HepG2 (cell line): ENCODE measurements around the gene BCO1. TPM values are rescaled to one million over a fixed set of nuclear protein-coding genes. Genes with fewer than 3 reads are reported as not detected.
"Not testable (repeated sequence)": the region's sequence is repeated elsewhere in the genome, so short reads cannot be mapped to it uniquely, and the experiment has no call there.

Experiments
- ATAC-seq: fragments of 200-7000 bp; cut with Tn5 transposase; 3 replicates; pipeline ENCODE4 v1.9.1; 2020; ENCODE audit warnings: mild to moderate bottlenecking, moderate library complexity
- BruUV-seq: library from RNA; stranded (reverse); fragments of 400-500 nt; replicated peaks from 2 replicates; lab custom pipeline; 2021; lab: Mats Ljungman, UMichigan
- CTCF ChIA-PET: fragments of 300-600 bp; formaldehyde crosslinking; extraction: SDS; loops from one replicate; lab custom pipeline; 2021; ENCODE audit warnings: low total read pairs, inconsistent platforms, low intra/inter-chr PET ratio; lab: Yijun Ruan, JAX
- POLR2A ChIA-PET: fragments of 350-600 bp; sonication (Branson Sonifier 250); formaldehyde crosslinking; loops from one replicate; lab custom pipeline; 2020; ENCODE audit warnings: antibody characterized with exemption, inconsistent platforms; lab: Yijun Ruan, JAX
- DNase-seq: peaks from one replicate; pipeline ENCODE4 v3.0.0-alpha.2; 2015; ENCODE audit warnings: low spot score
- FAIRE-seq: peaks from 3 replicates; lab custom pipeline; 2011; peaks lifted over from hg19 to GRCh38; lab: Jason Lieb, UNC
- H2AFZ ChIP-seq: one replicate; pipeline ENCODE4 v1.6.1; 2011; ENCODE audit warnings: low read length, inconsistent platforms
- H3K27ac ChIP-seq: fragments of 300-600 bp; 3 replicates; pipeline ENCODE4 v1.8.0; 2011; ENCODE audit warnings: mixed run types, mild to moderate bottlenecking, mixed read lengths, low read length, inconsistent platforms; ENCODE audit not compliant: insufficient read depth; ENCODE audit errors: extremely low read length
- H3K27me3 ChIP-seq, 2 experiments: fragments of 200-600 bp in 1 of 2; 2 replicates in 1 of 2; 3 replicates in 1 of 2; pipeline versions ENCODE4 v1.6.0 to v1.8.0; 2011; ENCODE audit warnings: low read length in 2 of 2, mild to moderate bottlenecking in 2 of 2, moderate library complexity in 2 of 2, inconsistent platforms in 1 of 2; ENCODE audit not compliant: insufficient read depth in 2 of 2, control insufficient read depth in 1 of 2
- H3K36me3 ChIP-seq, 2 experiments: fragments of 200-600 bp in 1 of 2; replicated peaks in 1 of 2; 2 replicates in 1 of 2; 3 replicates in 1 of 2; pipeline versions ENCODE4 v1.5.1 to v1.8.0; 2011; ENCODE audit warnings: low read length in 2 of 2, inconsistent platforms in 1 of 2; ENCODE audit not compliant: insufficient read depth in 2 of 2, control insufficient read depth in 1 of 2
- H3K4me1 ChIP-seq: 2 replicates; pipeline ENCODE4 v1.5.1; 2012; ENCODE audit warnings: low read length, inconsistent platforms; ENCODE audit not compliant: insufficient read depth
- H3K4me2 ChIP-seq: 2 replicates; pipeline ENCODE4 v1.6.0; 2011; ENCODE audit warnings: low read depth, low read length, inconsistent platforms
- H3K4me3 ChIP-seq, 3 experiments: fragments of 200-600 bp in 1 of 3; sonication (generic), shearing (Covaris generic) in 1 of 3; replicated peaks in 1 of 3; 2 replicates each; pipeline ENCODE4 v1.5.1; 2011 to 2016; ENCODE audit warnings: low read length in 3 of 3, inconsistent platforms in 2 of 3, low read depth in 2 of 3, mild to moderate bottlenecking in 2 of 3, control low read depth in 1 of 3, mixed read lengths in 1 of 3; ENCODE audit not compliant: insufficient read depth in 1 of 3
- H3K79me2 ChIP-seq: one replicate; pipeline ENCODE4 v1.6.1; 2011; ENCODE audit warnings: low read length, inconsistent platforms; ENCODE audit not compliant: insufficient read depth
- H3K9ac ChIP-seq: 2 replicates; pipeline ENCODE4 v1.6.0; 2011; ENCODE audit warnings: mild to moderate bottlenecking, low read depth, low read length, inconsistent platforms; ENCODE audit not compliant: insufficient read depth
- H3K9me3 ChIP-seq: 2 replicates; pipeline ENCODE4 v1.5.1; 2012; ENCODE audit warnings: mild to moderate bottlenecking, low read length
- H4K20me1 ChIP-seq: 2 replicates; pipeline ENCODE4 v1.6.0; 2011; ENCODE audit warnings: inconsistent platforms, mild to moderate bottlenecking, low read length, moderate library complexity; ENCODE audit not compliant: insufficient read depth
- ATF7 ChIP-seq, 2 experiments: fragments of 450-650 bp in 1 of 2; sonication (generic) in 1 of 2; formaldehyde crosslinking in 1 of 2; IDR thresholded peaks; 2 replicates each; pipeline versions ENCODE4 v1.4.0 to v1.6.1; 2016 to 2020; ENCODE audit warnings: antibody characterized with exemption in 1 of 2, mild to moderate bottlenecking in 1 of 2, missing genetic modification reagents in 1 of 2
- CEBPB ChIP-seq: IDR thresholded peaks from 2 replicates; pipeline ENCODE4 v1.6.1; 2011; ENCODE audit warnings: low read depth, low read length, improper control_type of control experiment, borderline replicate concordance
- NFATC3 ChIP-seq: sonication (generic); formaldehyde crosslinking; IDR thresholded peaks from 2 replicates; pipeline ENCODE4 v1.5.1; 2020; ENCODE audit warnings: mild to moderate bottlenecking, missing genetic modification reagents
- TBX2 ChIP-seq: sonication (generic); formaldehyde crosslinking; IDR thresholded peaks from 2 replicates; pipeline ENCODE4 v1.5.0; 2020; ENCODE audit warnings: missing genetic modification reagents, mild to moderate bottlenecking, borderline replicate concordance
- TGIF2 ChIP-seq: IDR thresholded peaks from 2 replicates; pipeline ENCODE4 v1.6.1; 2016; ENCODE audit warnings: control low read depth, missing compliant biosample characterization
- ZFP62 ChIP-seq: sonication (generic); formaldehyde crosslinking; IDR thresholded peaks from 2 replicates; pipeline ENCODE4 v1.4.0; 2020; ENCODE audit warnings: missing genetic modification reagents
- WGBS: methylation state at CpG from one replicate; pipeline ENCODE4 v1.1.6; 2017; ENCODE audit warnings: low lambda C conversion rate; 5-methylcytosine and 5-hydroxymethylcytosine counted together
- in situ Hi-C: cut with HindIII; loops from 2 replicates; pipeline ENCODE4 v1.10.0; 2017; ENCODE audit warnings: low pct_unique_long_range_greater_than_20kb; ENCODE audit not compliant: extremely low pct_ligation_motif_present
- intact Hi-C: fragments of 100-400 bp; cut with micrococcal nuclease; formaldehyde crosslinking; loops from one replicate; pipeline ENCODE4 v1.10.0; 2022; ENCODE audit not compliant: unreplicated experiment
- polyA plus RNA-seq, 8 experiments: library from polyadenylated mRNA; depleted of rRNA in 3 of 8; stranded (reverse) in 7 of 8; unstranded in 1 of 8; fragments of >200 nt; fragmentation: Illumina TruSeq in 4 of 8; extraction: Trizol in 4 of 8; gene quantifications; 2 replicates each; pipeline versions ENCODE4 v1.2.1 to v1.2.3, GENCODE V29; 2011 to 2016; ENCODE audit warnings: low read depth in 4 of 8, missing spikeins in 1 of 8, mixed read lengths in 1 of 8; ENCODE audit not compliant: insufficient read depth in 1 of 8
- total RNA-seq, 5 experiments: library from RNA; depleted of rRNA; stranded (reverse); fragments of >200 nt; fragmentation: Illumina TruSeq; extraction: Trizol; gene quantifications; 2 replicates each; pipeline ENCODE4 v1.2.3, GENCODE V29; 2016; ENCODE audit warnings: low read depth in 1 of 5

Gene BCO1
- total and polyA plus RNA-seq, 2 of the 13 experiments (the other 11 are each of a cell fraction or from before 2014, with no cell fraction given), result 0.11 TPM; not detected in 1

GRCh38 chr16:81225697-81226096 is 12.8 kb upstream of the BCO1 start:
- DNase-seq; H3K27ac ChIP-seq; H3K4me3 ChIP-seq; in situ Hi-C loops; H3K9ac ChIP-seq; FAIRE-seq; H3K36me3 ChIP-seq; H3K4me2 ChIP-seq; H3K9me3 ChIP-seq; H3K79me2 ChIP-seq; CTCF ChIA-PET; ATAC-seq; POLR2A ChIA-PET; intact Hi-C loops; BruUV-seq; H4K20me1 ChIP-seq; H2AFZ ChIP-seq; TF ChIP-seq ATF7 (CRISPR knock-in tag; IDR thresholded peaks at IDR 0.05): not testable (repeated sequence)
- 0 out of 2 replicates have a peak, but pooled peaks cover 12% of the 10 kb centered on the region for H3K4me1 ChIP-seq
- TF ChIP-seq ATF7 (IDR thresholded peaks at IDR 0.05) (peak; percentile 74), CEBPB (peak; percentile 22; the same call in 1 of the 2 replicates)
- 11% methylated on average over 5 of the region's 5 CpGs for WGBS
- peaks cover 1 to 36% of the 10 kb centered on the region in 2 experiments; a peak in 4 of 5 replicates for H3K27me3 ChIP-seq

- Histone ChIP-seq H3K79me2 (no peaks in the 10 kb centered on the region), H3K9me3 (no peaks in the 10 kb centered on the region), H3K27me3 (peaks cover 2 to 40% of the 10 kb centered on the region in 2 experiments; a peak in 4 of 5 replicates), H3K4me3 (no peak overlapping the region), H3K27ac (no peak overlapping the region), H4K20me1 (no peaks in the 10 kb centered on the region), H3K9ac (no peak overlapping the region), H3K4me1 (0 out of 2 replicates have a peak, but pooled peaks cover 9% of the 10 kb centered on the region), H3K4me2 (no peak overlapping the region), H3K36me3 (no peaks in the 10 kb centered on the region), H2AFZ (no peak overlapping the region)
- no TSS peak for BruUV-seq
- CTCF ChIA-PET, result no interaction called here
- POLR2A ChIA-PET, result no interaction called here
- in situ Hi-C loops, result no loop called here
- ATAC-seq, result no peak
- DNase-seq, result no peak
- no peak for FAIRE-seq
- intact Hi-C loops, result no loop called here
- TF ChIP-seq TGIF2 (CRISPR knock-in tag) (no peak), NFATC3 (CRISPR knock-in tag) (no peak), TBX2 (CRISPR knock-in tag) (no peak), ZFP62 (CRISPR knock-in tag) (no peak)
- whole genome bisulfite sequencing, result 48% methylated on average over 2 of the region's 2 CpGs
Measured at GRCh38 chr16:81227785-81228184, 10.7 kb upstream of the BCO1 start.
